OCI-LY1 (cell line): ENCODE measurements around the gene FARS2.

ENCODE experiments used
- CTCF ChIP-seq: fragments of 200-600 bp; sonication (generic), shearing (Covaris generic); IDR thresholded peaks from 2 replicates; pipeline ENCODE4 v1.5.1; 2017; ENCODE audit warnings: mild to moderate bottlenecking, antibody characterized with exemption, low read length, moderate library complexity, mixed read lengths
- EZH2 ChIP-seq: fragments of 200-600 bp; sonication (generic), shearing (Covaris generic); IDR thresholded peaks from 2 replicates; pipeline ENCODE4 v1.8.0; 2017; ENCODE audit warnings: borderline replicate concordance, mixed run types, mild to moderate bottlenecking, antibody characterized with exemption, low read length, moderate library complexity, mixed read lengths

GRCh38 chr6:5286780-5287179 is 25.5 kb downstream of the FARS2 start:
- TF ChIP-seq CTCF (no peak), EZH2 (no peak)
